OCI-LY1 (cell line): ENCODE data around the gene CCDC198.

Experiments
- EZH2 ChIP-seq: fragments of 200-600 bp; sonication (generic), shearing (Covaris generic); IDR thresholded peaks from 2 replicates; pipeline ENCODE4 v1.8.0; 2017; ENCODE audit warnings: borderline replicate concordance, mixed run types, mild to moderate bottlenecking, antibody characterized with exemption, low read length, moderate library complexity, mixed read lengths
- TF ChIP-seq, protein P1 (sequence below): fragments of 200-600 bp; sonication (generic), shearing (Covaris generic); IDR thresholded peaks from 2 replicates; pipeline ENCODE4 v1.5.1; 2017; ENCODE audit warnings: mild to moderate bottlenecking, antibody characterized with exemption, low read length, moderate library complexity, mixed read lengths

DNA sequence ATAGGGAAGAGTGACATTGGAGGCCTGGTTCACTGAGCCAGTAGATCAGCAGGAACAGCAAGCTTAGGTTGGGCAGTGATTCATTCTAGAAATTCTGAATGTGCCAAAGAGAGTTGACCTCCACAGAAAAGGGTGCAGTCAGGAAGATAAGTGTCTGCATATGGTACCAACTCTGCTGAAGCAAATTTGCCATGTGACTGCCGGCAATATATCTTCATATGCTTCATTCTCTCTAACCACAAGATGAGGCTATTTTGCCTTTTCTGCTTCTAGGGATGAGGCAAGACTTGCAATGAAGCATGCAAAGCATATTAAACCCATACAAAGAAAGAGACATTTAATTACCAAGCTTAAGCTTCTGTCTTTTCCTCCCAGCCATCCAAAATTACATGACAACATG is 13.6 kb downstream of the CCDC198 start:
- TF ChIP-seq, protein P1, sequence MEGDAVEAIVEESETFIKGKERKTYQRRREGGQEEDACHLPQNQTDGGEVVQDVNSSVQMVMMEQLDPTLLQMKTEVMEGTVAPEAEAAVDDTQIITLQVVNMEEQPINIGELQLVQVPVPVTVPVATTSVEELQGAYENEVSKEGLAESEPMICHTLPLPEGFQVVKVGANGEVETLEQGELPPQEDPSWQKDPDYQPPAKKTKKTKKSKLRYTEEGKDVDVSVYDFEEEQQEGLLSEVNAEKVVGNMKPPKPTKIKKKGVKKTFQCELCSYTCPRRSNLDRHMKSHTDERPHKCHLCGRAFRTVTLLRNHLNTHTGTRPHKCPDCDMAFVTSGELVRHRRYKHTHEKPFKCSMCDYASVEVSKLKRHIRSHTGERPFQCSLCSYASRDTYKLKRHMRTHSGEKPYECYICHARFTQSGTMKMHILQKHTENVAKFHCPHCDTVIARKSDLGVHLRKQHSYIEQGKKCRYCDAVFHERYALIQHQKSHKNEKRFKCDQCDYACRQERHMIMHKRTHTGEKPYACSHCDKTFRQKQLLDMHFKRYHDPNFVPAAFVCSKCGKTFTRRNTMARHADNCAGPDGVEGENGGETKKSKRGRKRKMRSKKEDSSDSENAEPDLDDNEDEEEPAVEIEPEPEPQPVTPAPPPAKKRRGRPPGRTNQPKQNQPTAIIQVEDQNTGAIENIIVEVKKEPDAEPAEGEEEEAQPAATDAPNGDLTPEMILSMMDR, result no peak
- no peak for TF ChIP-seq EZH2
